OCI-LY1 (cell line): ENCODE data around the gene OSBPL2.

Experiments used
- EZH2 ChIP-seq: fragments of 200-600 bp; sonication (generic), shearing (Covaris generic); IDR thresholded peaks from 2 replicates; pipeline ENCODE4 v1.8.0; 2017; ENCODE audit warnings: borderline replicate concordance, mixed run types, mild to moderate bottlenecking, antibody characterized with exemption, low read length, moderate library complexity, mixed read lengths
- TF ChIP-seq, protein P1 (sequence below): fragments of 200-600 bp; sonication (generic), shearing (Covaris generic); IDR thresholded peaks from 2 replicates; pipeline ENCODE4 v1.5.1; 2017; ENCODE audit warnings: mild to moderate bottlenecking, antibody characterized with exemption, low read length, moderate library complexity, mixed read lengths

DNA sequence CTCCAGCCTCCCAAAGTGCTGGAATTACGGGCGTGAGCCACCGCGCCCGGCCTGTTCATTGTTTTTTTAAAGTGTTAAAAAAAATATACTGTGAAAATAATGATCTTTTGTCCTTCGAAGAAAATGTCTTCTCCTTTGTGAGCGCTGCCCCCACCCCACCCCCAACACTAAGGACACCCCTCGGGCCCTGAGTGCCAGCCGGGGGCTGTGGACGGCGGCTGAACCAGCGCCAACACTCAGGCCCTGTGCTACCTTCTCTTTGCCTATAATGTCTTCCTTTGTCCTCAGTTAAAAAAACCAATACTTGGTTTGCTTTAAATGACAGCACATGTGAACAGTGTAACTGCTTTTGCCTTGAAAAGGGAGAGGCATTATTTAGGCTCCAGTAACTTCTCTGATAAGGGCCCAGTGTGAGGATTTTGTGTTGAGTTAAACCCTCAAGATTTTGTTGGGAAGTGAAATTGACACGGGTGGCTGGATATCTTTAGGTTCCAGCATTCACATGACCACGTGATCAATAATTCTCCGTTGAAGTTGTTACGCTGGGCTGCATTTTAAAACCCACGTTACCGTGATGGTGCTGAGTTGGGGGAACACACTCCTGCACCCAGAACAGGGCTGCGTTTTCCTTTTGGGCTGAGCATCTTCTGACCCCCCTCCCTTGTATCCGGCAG lies 54.9 kb downstream of the OSBPL2 start:
- TF ChIP-seq, protein P1, sequence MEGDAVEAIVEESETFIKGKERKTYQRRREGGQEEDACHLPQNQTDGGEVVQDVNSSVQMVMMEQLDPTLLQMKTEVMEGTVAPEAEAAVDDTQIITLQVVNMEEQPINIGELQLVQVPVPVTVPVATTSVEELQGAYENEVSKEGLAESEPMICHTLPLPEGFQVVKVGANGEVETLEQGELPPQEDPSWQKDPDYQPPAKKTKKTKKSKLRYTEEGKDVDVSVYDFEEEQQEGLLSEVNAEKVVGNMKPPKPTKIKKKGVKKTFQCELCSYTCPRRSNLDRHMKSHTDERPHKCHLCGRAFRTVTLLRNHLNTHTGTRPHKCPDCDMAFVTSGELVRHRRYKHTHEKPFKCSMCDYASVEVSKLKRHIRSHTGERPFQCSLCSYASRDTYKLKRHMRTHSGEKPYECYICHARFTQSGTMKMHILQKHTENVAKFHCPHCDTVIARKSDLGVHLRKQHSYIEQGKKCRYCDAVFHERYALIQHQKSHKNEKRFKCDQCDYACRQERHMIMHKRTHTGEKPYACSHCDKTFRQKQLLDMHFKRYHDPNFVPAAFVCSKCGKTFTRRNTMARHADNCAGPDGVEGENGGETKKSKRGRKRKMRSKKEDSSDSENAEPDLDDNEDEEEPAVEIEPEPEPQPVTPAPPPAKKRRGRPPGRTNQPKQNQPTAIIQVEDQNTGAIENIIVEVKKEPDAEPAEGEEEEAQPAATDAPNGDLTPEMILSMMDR = no peak
- TF ChIP-seq EZH2 = no peak
